HG03103 (cell line): Measurements from ENCODE around the gene PTPN1.
"Not testable (repeated sequence)": the region's sequence is repeated elsewhere in the genome, so short reads cannot be mapped to it uniquely, and the experiment has no call there.

Experiments
- ATAC-seq: cut with Tn5 transposase; IDR thresholded peaks from one replicate; pipeline ENCODE4 v1.9.1; 2021; ENCODE audit warnings: low read depth; ENCODE audit not compliant: unreplicated experiment

The PTPN1 gene

GRCh38 chr20:50587291-50587961, 77.2 kb downstream of the PTPN1 start:
- no peak for ATAC-seq

- no peak for ATAC-seq
These were observed 78.0 kb downstream of the PTPN1 start for GRCh38 chr20:50588034-50588736.

GRCh38 chr20:50589548-50590347, 79.6 kb downstream of the PTPN1 start:
- no peak for ATAC-seq

GRCh38 chr20:50590348-50590664, 80.1 kb downstream of the PTPN1 start:
- no peak for ATAC-seq

GRCh38 chr20:50591233-50591852, 81.2 kb downstream of the PTPN1 start:
- ATAC-seq: no peak

GRCh38 chr20:50592282-50593004, 82.3 kb downstream of the PTPN1 start:
- ATAC-seq: no peak

GRCh38 chr20:50593005-50593335, 82.8 kb downstream of the PTPN1 start:
- ATAC-seq: no peak

- ATAC-seq: no peak
These were observed 84.0 kb downstream of the PTPN1 start for GRCh38 chr20:50594231-50594590.

- no peak for ATAC-seq
These were observed 84.6 kb downstream of the PTPN1 start for GRCh38 chr20:50594591-50595432.

GRCh38 chr20:50595433-50595895, 85.3 kb downstream of the PTPN1 start:
- no peak for ATAC-seq

GRCh38 chr20:50595988-50596693, 86.0 kb downstream of the PTPN1 start:
- ATAC-seq: no peak

- ATAC-seq: no peak
These were observed 86.5 kb downstream of the PTPN1 start for GRCh38 chr20:50596694-50597021.

- ATAC-seq: no peak
These were observed 87.3 kb downstream of the PTPN1 start for GRCh38 chr20:50597406-50597969.

- no peak for ATAC-seq
These were observed 87.9 kb downstream of the PTPN1 start for GRCh38 chr20:50598074-50598473.

GRCh38 chr20:50598768-50599167, 88.6 kb downstream of the PTPN1 start:
- not testable (repeated sequence) for ATAC-seq

- no peak for ATAC-seq
These were observed 90.2 kb downstream of the PTPN1 start for GRCh38 chr20:50600281-50600895.

GRCh38 chr20:50601511-50602431, 91.6 kb downstream of the PTPN1 start:
- no peak for ATAC-seq
